Upper lobe of left lung (tissue), 4 donors: ENCODE results near the gene ERP29.

Source experiments
- POLR2A ChIP-seq, 4 donors: fragments of 450-650 bp; IDR thresholded peaks; one replicate each; pipeline ENCODE4 v1.5.1; 2016 to 2017; ENCODE audit warnings: antibody characterized with exemption in 4 of 4, mild to moderate bottlenecking in 2 of 4
- TF ChIP-seq, protein P1 (sequence below), 6 experiments: fragments of 450-650 bp in 4 of 6; fragments of 200-600 bp in 2 of 6; sonication (generic) in 2 of 6; IDR thresholded peaks; one replicate each; pipeline ENCODE4 v1.5.1; 2016 to 2019; ENCODE audit warnings: antibody characterized with exemption in 6 of 6

GRCh38 chr12:112012775-112013600 is at the start of gene ERP29, which contains the start of gene TMEM116:
- TF ChIP-seq, protein P1, sequence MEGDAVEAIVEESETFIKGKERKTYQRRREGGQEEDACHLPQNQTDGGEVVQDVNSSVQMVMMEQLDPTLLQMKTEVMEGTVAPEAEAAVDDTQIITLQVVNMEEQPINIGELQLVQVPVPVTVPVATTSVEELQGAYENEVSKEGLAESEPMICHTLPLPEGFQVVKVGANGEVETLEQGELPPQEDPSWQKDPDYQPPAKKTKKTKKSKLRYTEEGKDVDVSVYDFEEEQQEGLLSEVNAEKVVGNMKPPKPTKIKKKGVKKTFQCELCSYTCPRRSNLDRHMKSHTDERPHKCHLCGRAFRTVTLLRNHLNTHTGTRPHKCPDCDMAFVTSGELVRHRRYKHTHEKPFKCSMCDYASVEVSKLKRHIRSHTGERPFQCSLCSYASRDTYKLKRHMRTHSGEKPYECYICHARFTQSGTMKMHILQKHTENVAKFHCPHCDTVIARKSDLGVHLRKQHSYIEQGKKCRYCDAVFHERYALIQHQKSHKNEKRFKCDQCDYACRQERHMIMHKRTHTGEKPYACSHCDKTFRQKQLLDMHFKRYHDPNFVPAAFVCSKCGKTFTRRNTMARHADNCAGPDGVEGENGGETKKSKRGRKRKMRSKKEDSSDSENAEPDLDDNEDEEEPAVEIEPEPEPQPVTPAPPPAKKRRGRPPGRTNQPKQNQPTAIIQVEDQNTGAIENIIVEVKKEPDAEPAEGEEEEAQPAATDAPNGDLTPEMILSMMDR (IDR thresholded peaks at IDR 0.05): peak; percentile 64 to 95 (median 88)
- TF ChIP-seq POLR2A (IDR thresholded peaks at IDR 0.05): peak; percentile 64 to 97 (median 84)
